Cardiac fibroblast (primary cell): Measurements from ENCODE around the gene ZDHHC11.
"Not testable (repeated sequence)": the region's sequence is repeated elsewhere in the genome, so short reads cannot be mapped to it uniquely, and the experiment has no call there.

Source experiments
- DNase-seq, 2 donors: peaks; one replicate each; pipeline versions ENCODE4 v3.0.0 to v3.0.0-alpha.2; 2010; ENCODE audit warnings: low read depth in 2 of 2
- H3K4me3 ChIP-seq, 2 donors: replicated peaks in 1 of 2; 1 replicate in 1 of 2; 2 replicates in 1 of 2; pipeline ENCODE4 v1.5.1; 2011; ENCODE audit warnings: low read depth in 2 of 2, low read length in 2 of 2, mild to moderate bottlenecking in 2 of 2, moderate library complexity in 1 of 2
- CTCF ChIP-seq: IDR thresholded peaks from one replicate; pipeline ENCODE4 v1.5.1; 2011; ENCODE audit warnings: low read depth, mild to moderate bottlenecking, low read length, inconsistent platforms

ZDHHC11 gene

GRCh38 chr5:778421-778820 lies 72.4 kb downstream of the ZDHHC11 start:
- DNase-seq, H3K4me3 ChIP-seq: not testable (repeated sequence)

- no peak for TF ChIP-seq CTCF
- H3K4me3 ChIP-seq: no peak overlapping the region
- no peak for DNase-seq
These were observed 73.0 kb downstream of the ZDHHC11 start for GRCh38 chr5:777756-778161.

- H3K4me3 ChIP-seq: no peak overlapping the region
- no peak for DNase-seq
- TF ChIP-seq CTCF: no peak
These were observed 73.7 kb downstream of the ZDHHC11 start for GRCh38 chr5:776862-777711.

- H3K4me3 ChIP-seq: no peak overlapping the region
- TF ChIP-seq CTCF: no peak
- no peak for DNase-seq
These were observed 74.6 kb downstream of the ZDHHC11 start for GRCh38 chr5:775961-776861.

- not testable (repeated sequence) for H3K4me3 ChIP-seq, DNase-seq
These were observed 75.2 kb downstream of the ZDHHC11 start for GRCh38 chr5:775595-775960.

- DNase-seq, H3K4me3 ChIP-seq: not testable (repeated sequence)
These were observed 75.8 kb downstream of the ZDHHC11 start for GRCh38 chr5:774854-775505.

- DNase-seq, H3K4me3 ChIP-seq: not testable (repeated sequence)
These were observed 76.5 kb downstream of the ZDHHC11 start for GRCh38 chr5:774304-774703.

- no peak overlapping the region for H3K4me3 ChIP-seq
- DNase-seq: no peak
These were observed 77.1 kb downstream of the ZDHHC11 start for GRCh38 chr5:773517-774264.

GRCh38 chr5:772931-773330 lies 77.9 kb downstream of the ZDHHC11 start:
- DNase-seq, H3K4me3 ChIP-seq: not testable (repeated sequence)

More at GRCh38 chr5:773517-774264, 77.1 kb downstream of the ZDHHC11 start:
- TF ChIP-seq CTCF: no peak

GRCh38 chr5:772547-772890 lies 78.3 kb downstream of the ZDHHC11 start:
- H3K4me3 ChIP-seq, DNase-seq: not testable (repeated sequence)

GRCh38 chr5:771841-772546 lies 78.8 kb downstream of the ZDHHC11 start:
- DNase-seq: not testable (repeated sequence)

More at GRCh38 chr5:771841-772546, 78.8 kb downstream of the ZDHHC11 start:
- H3K4me3 ChIP-seq: not testable (repeated sequence)
